ENCODE results near the gene STK11.

STK11 gene

DNA sequence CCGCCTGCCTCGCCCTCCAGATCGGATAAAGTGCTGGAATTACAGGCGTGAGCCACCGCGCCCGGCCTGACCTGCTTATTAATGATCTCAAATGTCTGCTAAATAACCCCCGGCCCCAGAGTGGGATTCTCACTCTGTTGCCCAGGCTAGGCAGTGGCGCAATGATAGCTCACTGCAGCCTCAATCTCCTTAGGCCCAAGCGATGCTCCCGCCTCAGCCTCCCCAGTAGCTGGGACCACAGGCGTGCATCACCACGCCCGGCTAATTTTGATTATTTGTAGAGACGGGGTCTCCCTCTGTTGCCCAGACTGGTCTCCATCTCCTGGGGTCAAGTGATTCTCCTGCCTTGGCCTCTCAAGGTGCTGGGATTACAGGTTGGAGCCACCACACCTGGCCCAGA lies 35.3 kb downstream of the STK11 start:
- TF ChIP-seq SPI1 (IDR thresholded peaks at IDR 0.05; ENCODE audit: borderline replicate concordance, low read depth) (no peak), POLR2AphosphoS5 (IDR thresholded peaks at IDR 0.05; ENCODE audit: low read depth) (no peak), REST (IDR thresholded peaks at IDR 0.05; ENCODE audit: insufficient replicate concordance, low read depth) (no peak), GABPA (IDR thresholded peaks at IDR 0.05; ENCODE audit: low read depth) (no peak)
- TF ChIP-seq, protein P1, sequence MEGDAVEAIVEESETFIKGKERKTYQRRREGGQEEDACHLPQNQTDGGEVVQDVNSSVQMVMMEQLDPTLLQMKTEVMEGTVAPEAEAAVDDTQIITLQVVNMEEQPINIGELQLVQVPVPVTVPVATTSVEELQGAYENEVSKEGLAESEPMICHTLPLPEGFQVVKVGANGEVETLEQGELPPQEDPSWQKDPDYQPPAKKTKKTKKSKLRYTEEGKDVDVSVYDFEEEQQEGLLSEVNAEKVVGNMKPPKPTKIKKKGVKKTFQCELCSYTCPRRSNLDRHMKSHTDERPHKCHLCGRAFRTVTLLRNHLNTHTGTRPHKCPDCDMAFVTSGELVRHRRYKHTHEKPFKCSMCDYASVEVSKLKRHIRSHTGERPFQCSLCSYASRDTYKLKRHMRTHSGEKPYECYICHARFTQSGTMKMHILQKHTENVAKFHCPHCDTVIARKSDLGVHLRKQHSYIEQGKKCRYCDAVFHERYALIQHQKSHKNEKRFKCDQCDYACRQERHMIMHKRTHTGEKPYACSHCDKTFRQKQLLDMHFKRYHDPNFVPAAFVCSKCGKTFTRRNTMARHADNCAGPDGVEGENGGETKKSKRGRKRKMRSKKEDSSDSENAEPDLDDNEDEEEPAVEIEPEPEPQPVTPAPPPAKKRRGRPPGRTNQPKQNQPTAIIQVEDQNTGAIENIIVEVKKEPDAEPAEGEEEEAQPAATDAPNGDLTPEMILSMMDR (IDR thresholded peaks at IDR 0.05; ENCODE audit: insufficient read depth, low read length), result no peak
- Histone ChIP-seq H3K27me3 (ENCODE audit: insufficient read depth, poor library complexity, severe bottlenecking) (peaks cover 15% of the 10 kb centered on the region), H3K27ac (replicated peaks) (no peak overlapping the region), H3K4me3 (replicated peaks; ENCODE audit: insufficient read depth, low read length) (no peak overlapping the region; the same call in 1 of the 2 replicates)
- no peak for DNase-seq (ENCODE audit: low read depth in 1 of 2, low spot score in 1 of 2)

- peak within 1 kb of the TSS; percentile 61 for H3K27ac ChIP-seq (replicated peaks)
- TF ChIP-seq, protein P1 (IDR thresholded peaks at IDR 0.05; ENCODE audit: insufficient read depth, low read length), result no peak
- TF ChIP-seq GABPA (IDR thresholded peaks at IDR 0.05; ENCODE audit: low read depth), result no peak; the same call in 1 of the 2 replicates
- TF ChIP-seq REST (IDR thresholded peaks at IDR 0.05; ENCODE audit: insufficient replicate concordance, low read depth), result no peak
- TF ChIP-seq SPI1 (IDR thresholded peaks at IDR 0.05; ENCODE audit: borderline replicate concordance, low read depth), result no peak
- peak; percentile 42; the same call in 1 of the 2 replicates for TF ChIP-seq POLR2AphosphoS5 (IDR thresholded peaks at IDR 0.05; ENCODE audit: low read depth)
- DNase-seq (ENCODE audit: low read depth in 1 of 2, low spot score in 1 of 2), result peak; percentile 89 to 95
- H3K4me3 ChIP-seq (replicated peaks; ENCODE audit: insufficient read depth, low read length), result peak within 1 kb of the TSS; percentile 86
- peaks cover 9% of the 10 kb centered on the region for H3K27me3 ChIP-seq (ENCODE audit: insufficient read depth, poor library complexity, severe bottlenecking)
These were observed 36.0 kb downstream of the STK11 start, which contains the start of gene ATP5F1D for GRCh38 chr19:1241417-1242095. TSS of gene ATP5F1D (plus strand) at chr19:1241751. CDS start at chr19:1241851, 100 bp downstream.

DNA sequence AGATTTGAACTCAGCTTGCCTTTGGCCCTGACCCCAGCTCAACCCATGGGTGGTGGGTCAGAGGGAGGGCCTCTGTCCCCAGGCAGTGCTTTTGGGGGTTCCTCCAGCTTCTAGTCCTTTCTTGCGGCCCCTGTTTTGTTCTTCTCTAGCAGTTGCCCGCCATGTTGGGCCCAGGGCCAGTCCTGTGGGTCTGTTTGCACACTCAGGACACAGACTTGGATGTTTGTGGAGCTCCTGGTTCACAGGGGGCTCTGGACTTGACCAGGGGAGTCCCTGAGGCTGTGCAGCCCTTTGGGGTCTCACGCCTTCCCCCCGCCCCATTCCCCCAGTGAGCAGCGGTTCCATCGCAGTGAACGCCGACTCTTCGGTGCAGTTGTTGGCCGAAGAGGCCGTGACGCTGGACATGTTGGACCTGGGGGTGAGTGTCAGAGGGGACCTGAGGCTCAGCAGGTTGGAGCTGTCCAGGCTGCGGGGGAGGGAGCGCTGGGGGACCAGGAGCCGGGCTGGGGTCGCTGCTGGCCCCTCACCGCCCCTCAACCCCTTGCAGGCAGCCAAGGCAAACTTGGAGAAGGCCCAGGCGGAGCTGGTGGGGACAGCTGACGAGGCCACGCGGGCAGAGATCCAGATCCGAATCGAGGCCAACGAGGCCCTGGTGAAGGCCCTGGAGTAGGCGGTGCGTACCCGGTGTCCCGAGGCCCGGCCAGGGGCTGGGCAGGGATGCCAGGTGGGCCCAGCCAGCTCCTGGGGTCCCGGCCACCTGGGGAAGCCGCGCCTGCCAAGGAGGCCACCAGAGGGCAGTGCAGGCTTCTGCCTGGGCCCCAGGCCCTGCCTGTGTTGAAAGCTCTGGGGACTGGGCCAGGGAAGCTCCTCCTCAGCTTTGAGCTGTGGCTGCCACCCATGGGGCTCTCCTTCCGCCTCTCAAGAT lies 38.5 kb downstream of the STK11 start:
- TF ChIP-seq, protein P1 (IDR thresholded peaks at IDR 0.05; ENCODE audit: insufficient read depth, low read length), result peak; percentile 79
- TF ChIP-seq GABPA (IDR thresholded peaks at IDR 0.05; ENCODE audit: low read depth) (no peak), POLR2AphosphoS5 (IDR thresholded peaks at IDR 0.05; ENCODE audit: low read depth) (peak; percentile 37; the same call in 1 of the 2 replicates)
- peak in 1 of 2 experiments; percentile 84 for DNase-seq (ENCODE audit: low read depth in 1 of 2, low spot score in 1 of 2)
- H3K4me3 ChIP-seq (replicated peaks; ENCODE audit: insufficient read depth, low read length), result peak overlapping the region; percentile 20
- no peaks in the 10 kb centered on the region for H3K27me3 ChIP-seq (ENCODE audit: insufficient read depth, poor library complexity, severe bottlenecking)
- H3K27ac ChIP-seq (replicated peaks), result peak overlapping the region; percentile 35

Data from HL-60 (cell line).